ENCODE data around the gene SASS6.

- TF ChIP-seq CTCF (optimal IDR thresholded peaks at IDR 0.05 in 1 of 3, IDR thresholded peaks at IDR 0.05 in 1 of 3, conservative IDR thresholded peaks at IDR 0.05 in 1 of 3; ENCODE audit: extremely low read depth in 1 of 3, insufficient read depth in 2 of 3, low read length in 3 of 3) (no peak), EZH2 (IDR thresholded peaks at IDR 0.05; ENCODE audit: low read length) (no peak)
Observed at GRCh38 chr1:100100202-100100601, 32.5 kb downstream of the SASS6 start.

Measured in keratinocyte (primary cell).